Stimulated activated CD4-positive, alpha-beta T cell treated with anti-CD3 and anti-CD28 coated beads, Interleukin-12 subunit alpha, Interleukin-12 subunit beta, amount 100 ng/mL, for 24 hours (primary cell): ENCODE results near the gene COL5A2.

Experiments
- DNase-seq, 2 experiments: peaks; one replicate each; pipeline ENCODE4 v3.0.0-alpha.2; 2020; ENCODE audit warnings: low read depth in 2 of 2

The COL5A2 gene

GRCh38 chr2:189147989-189148388 lies 31.6 kb downstream of the COL5A2 start:
- DNase-seq: no peak

- DNase-seq: no peak
Observed at GRCh38 chr2:189147361-189147760, 32.2 kb downstream of the COL5A2 start.

- no peak for DNase-seq
Observed at GRCh38 chr2:189146553-189146952, 33.0 kb downstream of the COL5A2 start.

GRCh38 chr2:189144700-189145211 lies 34.8 kb downstream of the COL5A2 start:
- DNase-seq: no peak

- DNase-seq: no peak
Observed at GRCh38 chr2:189143925-189144324, 35.6 kb downstream of the COL5A2 start.

GRCh38 chr2:189142893-189143759 lies 36.4 kb downstream of the COL5A2 start:
- peak; percentile 20 to 23 for DNase-seq

GRCh38 chr2:189138800-189139199 lies 40.8 kb downstream of the COL5A2 start:
- no peak for DNase-seq

- no peak for DNase-seq
Observed at GRCh38 chr2:189137519-189137918, 42.0 kb downstream of the COL5A2 start.

GRCh38 chr2:189134485-189134884 lies 45.1 kb downstream of the COL5A2 start:
- DNase-seq: no peak

- DNase-seq: no peak
Observed at GRCh38 chr2:189131991-189132390, 47.6 kb downstream of the COL5A2 start.

- DNase-seq: no peak
Observed at GRCh38 chr2:189129971-189130370, 49.6 kb downstream of the COL5A2 start.

GRCh38 chr2:189128970-189129369 lies 50.6 kb downstream of the COL5A2 start:
- no peak for DNase-seq

GRCh38 chr2:189127756-189128155 lies 51.8 kb downstream of the COL5A2 start:
- DNase-seq: no peak

GRCh38 chr2:189125195-189125594 lies 54.4 kb downstream of the COL5A2 start:
- no peak for DNase-seq

- DNase-seq: no peak
Observed at GRCh38 chr2:189124175-189124574, 55.4 kb downstream of the COL5A2 start.

GRCh38 chr2:189118386-189118785 lies 61.2 kb downstream of the COL5A2 start:
- DNase-seq: no peak

- no peak for DNase-seq
Observed at GRCh38 chr2:189116979-189117378, 62.6 kb downstream of the COL5A2 start.

- DNase-seq: no peak
Observed at GRCh38 chr2:189116087-189116486, 63.5 kb downstream of the COL5A2 start.

- DNase-seq: no peak
Observed at GRCh38 chr2:189115126-189115525, 64.4 kb downstream of the COL5A2 start.

- DNase-seq: no peak
Observed at GRCh38 chr2:189113963-189114362, 65.6 kb downstream of the COL5A2 start.

- DNase-seq: no peak
Observed at GRCh38 chr2:189111063-189111715, 68.4 kb downstream of the COL5A2 start.

GRCh38 chr2:189109921-189110397 lies 69.6 kb downstream of the COL5A2 start:
- no peak for DNase-seq

- DNase-seq: no peak
Observed at GRCh38 chr2:189104934-189105333, 74.6 kb downstream of the COL5A2 start.
